Breast epithelium (tissue), 4 donors: Measurements from ENCODE around the gene ILDR2. TPM values are rescaled to one million over a fixed set of nuclear protein-coding genes. Genes with fewer than 3 reads are reported as not detected.

Source experiments
- DNase-seq, 2 donors: peaks; one replicate each; pipeline ENCODE4 v3.0.0-alpha.2; 2019; ENCODE audit warnings: low spot score in 2 of 2
- H3K27ac ChIP-seq, 2 donors: fragments of 200-600 bp; sonication (generic) in 1 of 2; one replicate each; pipeline ENCODE4 v1.5.1; 2016 to 2019; ENCODE audit warnings: mild to moderate bottlenecking in 1 of 2
- H3K27me3 ChIP-seq, 2 donors: fragments of 200-600 bp; sonication (generic) in 1 of 2; one replicate each; pipeline versions ENCODE4 v1.5.1 to v1.6.0; 2017 to 2019; ENCODE audit warnings: control low read depth in 1 of 2, mild to moderate bottlenecking in 1 of 2
- H3K36me3 ChIP-seq: fragments of 200-600 bp; one replicate; pipeline ENCODE4 v1.5.1; 2019
- H3K4me1 ChIP-seq, 2 donors: fragments of 200-600 bp; sonication (generic); one replicate each; pipeline ENCODE4 v1.5.1; 2016 to 2019; ENCODE audit warnings: control low read depth in 1 of 2
- H3K4me3 ChIP-seq, 3 donors: fragments of 200-600 bp; sonication (generic); 1 replicate in 2 of 3; 2 replicates in 1 of 3; pipeline ENCODE4 v1.5.1; 2016 to 2019; ENCODE audit warnings: mild to moderate bottlenecking in 3 of 3, moderate library complexity in 2 of 3
- H3K9me3 ChIP-seq, 2 donors: fragments of 200-600 bp; sonication (generic) in 1 of 2; one replicate each; pipeline ENCODE4 v1.5.1; 2016 to 2019; ENCODE audit warnings: control low read depth in 1 of 2
- POLR2A ChIP-seq: fragments of 450-650 bp; IDR thresholded peaks from one replicate; pipeline ENCODE4 v1.6.1; 2016; ENCODE audit warnings: antibody characterized with exemption, mild to moderate bottlenecking, moderate library complexity
- POLR2AphosphoS5 ChIP-seq, 3 donors: sonication (generic); formaldehyde crosslinking; IDR thresholded peaks; one replicate each; pipeline ENCODE4 v1.6.1; 2017; ENCODE audit warnings: antibody characterized with exemption in 3 of 3
- intact Hi-C: fragments of 100-400 bp; cut with DNase I; formaldehyde crosslinking; loops from one replicate; pipeline ENCODE4 v1.15.1; 2023; ENCODE audit warnings: low total_unique reads
- total RNA-seq, 3 donors: library from RNA; depleted of rRNA; stranded (reverse); fragments of >200 nt; gene quantifications; one replicate each; pipeline ENCODE4 v1.1.0, GENCODE V29; 2016
- TF ChIP-seq, protein P1 (sequence below), 3 donors: fragments of 450-650 bp; IDR thresholded peaks; one replicate each; pipeline ENCODE4 v1.5.1; 2016 to 2017; ENCODE audit warnings: antibody characterized with exemption in 3 of 3, mild to moderate bottlenecking in 3 of 3, moderate library complexity in 3 of 3

ILDR2 gene
- total RNA-seq, 3 donors from 2014 or later: 1.9 TPM; not detected in 2

DNA sequence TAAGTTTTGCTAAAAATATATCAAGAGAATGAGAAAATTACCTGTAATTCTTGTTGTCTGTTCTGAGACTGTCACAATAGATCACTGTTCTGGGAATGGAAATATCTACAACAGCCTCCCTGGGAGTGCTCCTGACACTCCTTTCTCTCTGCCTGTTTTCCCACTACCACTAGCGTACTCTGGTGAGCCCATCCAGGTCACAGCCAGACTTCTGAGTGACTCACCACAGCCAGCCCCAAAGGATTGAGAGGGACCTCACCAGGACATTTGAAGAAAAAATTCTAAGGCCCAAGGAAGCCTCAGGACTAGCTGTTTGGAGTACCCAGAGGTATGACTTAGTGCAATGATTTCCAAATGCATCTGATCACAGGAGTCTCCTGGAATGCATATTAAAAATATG is 60.3 kb downstream of the ILDR2 start:
- intact Hi-C loops: no loop called here
- H3K4me3 ChIP-seq: no peak overlapping the region
- no peaks in the 10 kb centered on the region for H3K36me3 ChIP-seq
- DNase-seq: no peak
- TF ChIP-seq POLR2AphosphoS5 (IDR thresholded peaks at IDR 0.05) (no peak), POLR2A (no peak)
- TF ChIP-seq, protein P1, sequence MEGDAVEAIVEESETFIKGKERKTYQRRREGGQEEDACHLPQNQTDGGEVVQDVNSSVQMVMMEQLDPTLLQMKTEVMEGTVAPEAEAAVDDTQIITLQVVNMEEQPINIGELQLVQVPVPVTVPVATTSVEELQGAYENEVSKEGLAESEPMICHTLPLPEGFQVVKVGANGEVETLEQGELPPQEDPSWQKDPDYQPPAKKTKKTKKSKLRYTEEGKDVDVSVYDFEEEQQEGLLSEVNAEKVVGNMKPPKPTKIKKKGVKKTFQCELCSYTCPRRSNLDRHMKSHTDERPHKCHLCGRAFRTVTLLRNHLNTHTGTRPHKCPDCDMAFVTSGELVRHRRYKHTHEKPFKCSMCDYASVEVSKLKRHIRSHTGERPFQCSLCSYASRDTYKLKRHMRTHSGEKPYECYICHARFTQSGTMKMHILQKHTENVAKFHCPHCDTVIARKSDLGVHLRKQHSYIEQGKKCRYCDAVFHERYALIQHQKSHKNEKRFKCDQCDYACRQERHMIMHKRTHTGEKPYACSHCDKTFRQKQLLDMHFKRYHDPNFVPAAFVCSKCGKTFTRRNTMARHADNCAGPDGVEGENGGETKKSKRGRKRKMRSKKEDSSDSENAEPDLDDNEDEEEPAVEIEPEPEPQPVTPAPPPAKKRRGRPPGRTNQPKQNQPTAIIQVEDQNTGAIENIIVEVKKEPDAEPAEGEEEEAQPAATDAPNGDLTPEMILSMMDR (IDR thresholded peaks at IDR 0.05): no peak
- no peaks in the 10 kb centered on the region for H3K4me1 ChIP-seq
- H3K9me3 ChIP-seq: no peaks in the 10 kb centered on the region
- peaks cover 0 to 14% of the 10 kb centered on the region in 2 donors for H3K27me3 ChIP-seq
- H3K27ac ChIP-seq: no peak overlapping the region

DNA sequence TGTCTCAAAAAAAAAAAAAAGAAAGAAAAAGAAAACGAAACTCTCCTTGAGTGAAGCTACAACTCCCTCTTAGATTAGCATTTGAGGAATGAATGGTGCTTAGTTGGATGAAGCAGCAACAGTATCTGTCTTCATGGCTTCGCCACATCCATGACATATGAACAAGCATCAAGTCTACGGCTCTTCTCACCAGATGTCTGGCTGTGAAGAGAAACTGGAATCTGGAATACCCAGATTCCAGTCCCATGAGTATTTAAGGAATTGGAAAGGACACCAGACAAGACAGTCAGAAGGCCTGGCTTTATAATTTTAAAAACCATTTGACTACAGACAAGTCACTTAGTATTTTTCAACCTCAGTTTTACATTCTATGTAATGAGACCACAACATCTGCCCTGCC is 61.2 kb downstream of the ILDR2 start:
- intact Hi-C loops: loop anchor here (5.0 kb wide), 1 partner anchor 693 kb away; no protein-coding TSS in a partner anchor

DNA sequence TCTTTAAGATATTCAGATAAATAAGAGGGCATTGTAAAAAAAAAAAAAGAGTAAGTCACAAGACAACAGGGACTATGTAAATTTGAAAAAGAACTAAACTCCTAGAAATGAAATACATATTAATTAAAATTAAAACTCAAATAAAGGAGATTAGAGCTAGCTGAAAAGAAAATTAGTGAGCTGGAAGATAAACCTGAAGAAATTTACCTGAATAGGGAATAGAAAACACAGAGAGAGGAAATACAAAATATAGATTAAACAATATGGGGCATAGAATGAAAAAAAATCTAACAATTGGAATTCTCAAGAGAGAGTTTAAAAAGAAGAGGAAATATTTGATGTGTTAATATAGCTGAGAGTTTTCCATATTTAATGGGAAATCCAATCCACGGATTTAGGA is 63.7 kb downstream of the ILDR2 start:
- no peak for TF ChIP-seq POLR2A
- no peak for TF ChIP-seq POLR2AphosphoS5 (IDR thresholded peaks at IDR 0.05)
- TF ChIP-seq, protein P1 (IDR thresholded peaks at IDR 0.05): no peak
- no peak for DNase-seq
- no peaks in the 10 kb centered on the region for H3K9me3 ChIP-seq
- intact Hi-C loops: loop anchor here (5.0 kb wide), 1 partner anchor 696 kb away; no protein-coding TSS in a partner anchor
- H3K4me3 ChIP-seq: no peak overlapping the region
- H3K27me3 ChIP-seq: no peaks in the 10 kb centered on the region
- H3K27ac ChIP-seq: no peak overlapping the region
- no peaks in the 10 kb centered on the region for H3K36me3 ChIP-seq
- no peaks in the 10 kb centered on the region for H3K4me1 ChIP-seq

More for the DNA sequence above, 61.2 kb downstream of the ILDR2 start:
- H3K27ac ChIP-seq: no peak overlapping the region
- H3K4me1 ChIP-seq: no peaks in the 10 kb centered on the region
- no peaks in the 10 kb centered on the region for H3K36me3 ChIP-seq
- TF ChIP-seq POLR2AphosphoS5 (IDR thresholded peaks at IDR 0.05) (no peak), POLR2A (no peak)
- TF ChIP-seq, protein P1 (IDR thresholded peaks at IDR 0.05): no peak
- H3K27me3 ChIP-seq: peaks cover 0 to 5% of the 10 kb centered on the region in 2 donors
- DNase-seq: no peak
- H3K4me3 ChIP-seq: no peak overlapping the region
- H3K9me3 ChIP-seq: no peaks in the 10 kb centered on the region

DNA sequence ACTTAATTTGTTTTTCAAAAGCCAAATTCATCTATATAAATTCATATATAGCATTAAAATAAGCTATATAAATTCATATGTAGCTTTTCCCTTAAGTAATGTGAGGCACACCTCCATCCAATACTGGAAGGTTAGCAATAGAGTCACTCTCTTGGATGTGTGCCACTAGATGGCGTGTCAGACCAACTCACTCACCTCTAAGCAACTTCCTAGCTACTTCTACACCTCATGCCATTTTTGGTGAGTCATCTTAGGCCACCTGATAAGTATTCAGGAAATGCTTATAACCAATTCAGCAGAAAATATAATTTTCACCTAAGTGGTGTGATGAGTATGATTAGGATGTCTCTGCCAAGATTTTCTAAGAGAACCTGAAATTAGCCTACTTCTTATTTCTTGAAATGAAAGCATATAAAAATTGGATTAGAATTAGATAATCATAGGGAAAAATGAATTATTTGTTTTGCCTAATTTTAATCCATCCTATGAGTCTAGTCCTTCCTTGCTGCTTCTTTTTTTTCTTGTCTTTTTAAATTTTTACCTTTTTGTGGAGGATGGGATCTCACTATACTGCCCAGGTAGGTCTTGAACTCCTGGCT is 64.8 kb downstream of the ILDR2 start:
- H3K36me3 ChIP-seq: no peaks in the 10 kb centered on the region
- H3K27me3 ChIP-seq: no peaks in the 10 kb centered on the region
- intact Hi-C loops: loop anchor here (5.0 kb wide), 1 partner anchor 697 kb away; no protein-coding TSS in a partner anchor
- no peaks in the 10 kb centered on the region for H3K9me3 ChIP-seq
- no peak overlapping the region for H3K27ac ChIP-seq
- TF ChIP-seq POLR2AphosphoS5 (IDR thresholded peaks at IDR 0.05): no peak
- TF ChIP-seq, protein P1 (IDR thresholded peaks at IDR 0.05): peak; percentile 17 to 70 (median 48)
- no peaks in the 10 kb centered on the region for H3K4me1 ChIP-seq
- DNase-seq: peak in 1 of 2 donors; percentile 70
- H3K4me3 ChIP-seq: no peak overlapping the region

DNA sequence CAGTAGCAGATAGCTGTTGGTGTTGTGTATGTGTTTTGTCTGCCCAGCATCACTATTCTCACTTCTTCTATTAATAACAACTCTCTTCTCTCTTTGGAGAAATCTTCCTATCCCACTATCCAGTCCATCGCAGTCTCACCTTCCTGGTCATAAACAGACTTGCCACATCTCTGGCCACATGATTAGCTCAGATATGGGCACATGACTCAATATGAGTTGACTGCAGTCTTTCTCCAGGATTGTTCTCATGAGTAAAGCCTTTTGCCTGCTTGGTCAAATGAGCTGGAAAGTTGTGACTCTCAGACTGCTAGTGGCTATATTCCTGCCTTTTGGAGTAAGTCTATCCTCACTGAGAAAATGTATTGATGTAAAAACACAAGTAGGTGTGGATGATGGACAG is 66.4 kb downstream of the ILDR2 start:
- DNase-seq: no peak
- Histone ChIP-seq H3K4me3 (no peak overlapping the region), H3K36me3 (no peaks in the 10 kb centered on the region), H3K27ac (no peak overlapping the region), H3K27me3 (no peaks in the 10 kb centered on the region), H3K9me3 (no peaks in the 10 kb centered on the region), H3K4me1 (no peaks in the 10 kb centered on the region)
- intact Hi-C loops: no loop called here
- TF ChIP-seq, protein P1 (IDR thresholded peaks at IDR 0.05): no peak
- no peak for TF ChIP-seq POLR2A
- TF ChIP-seq POLR2AphosphoS5 (IDR thresholded peaks at IDR 0.05): no peak
